ENCODE measurements around the gene AUP1. TPM values are rescaled to one million over a fixed set of nuclear protein-coding genes. Genes with fewer than 3 reads are reported as not detected.

AUP1 gene
- total and polyA plus RNA-seq, 9 of the 15 experiments (the other 6 are each of a cell fraction or from before 2014, with no cell fraction given) = 70.7 to 245 (median 165) TPM

DNA sequence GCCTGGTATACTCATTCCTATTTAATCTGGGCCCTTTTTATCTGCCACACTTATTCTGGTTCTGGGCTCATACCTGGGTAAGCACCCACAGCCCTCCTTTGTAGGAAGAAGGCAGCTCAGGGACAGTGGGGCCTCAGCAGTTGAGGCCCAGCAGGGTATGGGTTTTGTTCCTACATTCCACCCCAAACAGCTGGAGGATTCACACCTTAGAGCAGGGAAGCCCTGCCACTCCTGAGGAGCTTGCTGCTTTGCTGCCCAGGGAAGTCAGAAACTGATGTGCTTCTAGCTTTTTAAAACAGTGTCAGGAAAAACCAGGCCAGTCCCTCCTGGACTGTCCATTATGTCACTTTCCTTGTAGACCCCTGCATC, 28.9 kb downstream of the AUP1 start:
- intact Hi-C loops (cut with micrococcal nuclease) = loop anchor here (5.0 kb wide), 1 partner anchor 72 kb away; no protein-coding TSS in a partner anchor
- TF ChIP-seq RFX7 (CRISPR knock-in tag; IDR thresholded peaks at IDR 0.05) (no peak), ZNF75A (CRISPR knock-in tag; IDR thresholded peaks at IDR 0.05) (no peak), NCOA2 (IDR thresholded peaks at IDR 0.05; ENCODE audit: partially characterized antibody in 2 of 2) (no peak), SIX5 (IDR thresholded peaks at IDR 0.05; ENCODE audit: borderline replicate concordance in 1 of 2, insufficient read depth in 1 of 2, low read depth in 1 of 2, low read length in 2 of 2) (no peak), BDP1 (IDR thresholded peaks at IDR 0.05; ENCODE audit: insufficient read depth, insufficient read length) (no peak), KDM5B (IDR thresholded peaks at IDR 0.05; ENCODE audit: insufficient replicate concordance, low read depth, low read length) (no peak), ZNF224 (CRISPR knock-in tag; IDR thresholded peaks at IDR 0.05) (no peak), ZNF668 (CRISPR knock-in tag; IDR thresholded peaks at IDR 0.05) (no peak), RBFOX2 (IDR thresholded peaks at IDR 0.05; ENCODE audit: low read depth, low read length) (no peak), ZNF239 (CRISPR knock-in tag; IDR thresholded peaks at IDR 0.05) (no peak)
- TF ChIP-seq, protein P1, sequence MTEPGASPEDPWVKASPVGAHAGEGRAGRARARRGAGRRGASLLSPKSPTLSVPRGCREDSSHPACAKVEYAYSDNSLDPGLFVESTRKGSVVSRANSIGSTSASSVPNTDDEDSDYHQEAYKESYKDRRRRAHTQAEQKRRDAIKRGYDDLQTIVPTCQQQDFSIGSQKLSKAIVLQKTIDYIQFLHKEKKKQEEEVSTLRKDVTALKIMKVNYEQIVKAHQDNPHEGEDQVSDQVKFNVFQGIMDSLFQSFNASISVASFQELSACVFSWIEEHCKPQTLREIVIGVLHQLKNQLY (CRISPR knock-in tag; conservative IDR thresholded peaks at IDR 0.05) = no peak
- TF ChIP-seq, protein P2, sequence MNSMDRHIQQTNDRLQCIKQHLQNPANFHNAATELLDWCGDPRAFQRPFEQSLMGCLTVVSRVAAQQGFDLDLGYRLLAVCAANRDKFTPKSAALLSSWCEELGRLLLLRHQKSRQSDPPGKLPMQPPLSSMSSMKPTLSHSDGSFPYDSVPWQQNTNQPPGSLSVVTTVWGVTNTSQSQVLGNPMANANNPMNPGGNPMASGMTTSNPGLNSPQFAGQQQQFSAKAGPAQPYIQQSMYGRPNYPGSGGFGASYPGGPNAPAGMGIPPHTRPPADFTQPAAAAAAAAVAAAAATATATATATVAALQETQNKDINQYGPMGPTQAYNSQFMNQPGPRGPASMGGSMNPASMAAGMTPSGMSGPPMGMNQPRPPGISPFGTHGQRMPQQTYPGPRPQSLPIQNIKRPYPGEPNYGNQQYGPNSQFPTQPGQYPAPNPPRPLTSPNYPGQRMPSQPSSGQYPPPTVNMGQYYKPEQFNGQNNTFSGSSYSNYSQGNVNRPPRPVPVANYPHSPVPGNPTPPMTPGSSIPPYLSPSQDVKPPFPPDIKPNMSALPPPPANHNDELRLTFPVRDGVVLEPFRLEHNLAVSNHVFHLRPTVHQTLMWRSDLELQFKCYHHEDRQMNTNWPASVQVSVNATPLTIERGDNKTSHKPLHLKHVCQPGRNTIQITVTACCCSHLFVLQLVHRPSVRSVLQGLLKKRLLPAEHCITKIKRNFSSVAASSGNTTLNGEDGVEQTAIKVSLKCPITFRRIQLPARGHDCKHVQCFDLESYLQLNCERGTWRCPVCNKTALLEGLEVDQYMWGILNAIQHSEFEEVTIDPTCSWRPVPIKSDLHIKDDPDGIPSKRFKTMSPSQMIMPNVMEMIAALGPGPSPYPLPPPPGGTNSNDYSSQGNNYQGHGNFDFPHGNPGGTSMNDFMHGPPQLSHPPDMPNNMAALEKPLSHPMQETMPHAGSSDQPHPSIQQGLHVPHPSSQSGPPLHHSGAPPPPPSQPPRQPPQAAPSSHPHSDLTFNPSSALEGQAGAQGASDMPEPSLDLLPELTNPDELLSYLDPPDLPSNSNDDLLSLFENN (IDR thresholded peaks at IDR 0.05; ENCODE audit: low read depth in 2 of 2, low read length in 2 of 2) = no peak
- TF ChIP-seq, protein P3, sequence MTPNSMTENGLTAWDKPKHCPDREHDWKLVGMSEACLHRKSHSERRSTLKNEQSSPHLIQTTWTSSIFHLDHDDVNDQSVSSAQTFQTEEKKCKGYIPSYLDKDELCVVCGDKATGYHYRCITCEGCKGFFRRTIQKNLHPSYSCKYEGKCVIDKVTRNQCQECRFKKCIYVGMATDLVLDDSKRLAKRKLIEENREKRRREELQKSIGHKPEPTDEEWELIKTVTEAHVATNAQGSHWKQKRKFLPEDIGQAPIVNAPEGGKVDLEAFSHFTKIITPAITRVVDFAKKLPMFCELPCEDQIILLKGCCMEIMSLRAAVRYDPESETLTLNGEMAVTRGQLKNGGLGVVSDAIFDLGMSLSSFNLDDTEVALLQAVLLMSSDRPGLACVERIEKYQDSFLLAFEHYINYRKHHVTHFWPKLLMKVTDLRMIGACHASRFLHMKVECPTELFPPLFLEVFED (CRISPR knock-in tag; conservative IDR thresholded peaks at IDR 0.05) = no peak
- peaks cover 30% of the 10 kb centered on the region for H3K79me2 ChIP-seq (ENCODE audit: control insufficient read depth, insufficient read depth, low read length)

More for the DNA sequence above, 28.9 kb downstream of the AUP1 start:
- ChIA-PET POLR2A (interaction anchor here (0.6 to 2.4 kb wide), 6 partner anchors 9 to 30 kb away, joined by 3 to 13 read pairs (median 4); partner anchors contain the start of genes CCDC142 and TTC31), CTCF (ENCODE audit: low intra/inter-chr PET ratio) (no interaction called here)
- no peaks in the 10 kb centered on the region for H3K27me3 ChIP-seq (ENCODE audit: control insufficient read depth in 2 of 2, insufficient read depth in 2 of 2, low read length in 2 of 2)
- no peak overlapping the region for H3K27ac ChIP-seq (ENCODE audit: extremely low read depth, low read depth, low read length)
- H3K9ac ChIP-seq (ENCODE audit: insufficient read depth in 1 of 2, low read depth in 2 of 2, low read length in 2 of 2) = no peak overlapping the region
- no peak for DNase-seq (ENCODE audit: extremely low read depth in 1 of 4, low spot score in 3 of 4)
- H3K9me1 ChIP-seq (ENCODE audit: control insufficient read depth, insufficient read depth, low read length) = no peaks in the 10 kb centered on the region
- BruUV-seq (replicated peaks) = no TSS peak
- H3K4me1 ChIP-seq (replicated peaks in 1 of 2; ENCODE audit: control insufficient read depth in 2 of 2, insufficient read depth in 2 of 2, low read length in 2 of 2) = peaks cover 24 to 56% of the 10 kb centered on the region in 2 experiments; a peak in 4 of 5 replicates
- H3K4me3 ChIP-seq = no peak overlapping the region
- H3K36me3 ChIP-seq (ENCODE audit: control insufficient read depth, insufficient read depth, low read length) = peaks cover 7% of the 10 kb centered on the region; the same call in 2 of the 3 replicates
- no peaks in the 10 kb centered on the region for H3K9me3 ChIP-seq (replicated peaks; ENCODE audit: control insufficient read depth, insufficient read depth, low read depth, low read length)
- no peak for ATAC-seq
- H4K20me1 ChIP-seq (replicated peaks; ENCODE audit: control insufficient read depth, insufficient read depth, low read length) = no peaks in the 10 kb centered on the region
- no peak overlapping the region for H2AFZ ChIP-seq (ENCODE audit: low read depth, low read length)
- no peak overlapping the region for H3K4me2 ChIP-seq (ENCODE audit: insufficient read depth, low read length)
- no peak for FAIRE-seq
- in situ Hi-C loops (cut with MboI) = no loop called here

Measured in K562 (cell line).